GF-D8 (cell line): ENCODE data around the gene RASSF7.

Source experiments
- DNase-seq: peaks from one replicate; lab custom pipeline; 2025; lab: John Stamatoyannopoulos, UW

The RASSF7 gene

DNA sequence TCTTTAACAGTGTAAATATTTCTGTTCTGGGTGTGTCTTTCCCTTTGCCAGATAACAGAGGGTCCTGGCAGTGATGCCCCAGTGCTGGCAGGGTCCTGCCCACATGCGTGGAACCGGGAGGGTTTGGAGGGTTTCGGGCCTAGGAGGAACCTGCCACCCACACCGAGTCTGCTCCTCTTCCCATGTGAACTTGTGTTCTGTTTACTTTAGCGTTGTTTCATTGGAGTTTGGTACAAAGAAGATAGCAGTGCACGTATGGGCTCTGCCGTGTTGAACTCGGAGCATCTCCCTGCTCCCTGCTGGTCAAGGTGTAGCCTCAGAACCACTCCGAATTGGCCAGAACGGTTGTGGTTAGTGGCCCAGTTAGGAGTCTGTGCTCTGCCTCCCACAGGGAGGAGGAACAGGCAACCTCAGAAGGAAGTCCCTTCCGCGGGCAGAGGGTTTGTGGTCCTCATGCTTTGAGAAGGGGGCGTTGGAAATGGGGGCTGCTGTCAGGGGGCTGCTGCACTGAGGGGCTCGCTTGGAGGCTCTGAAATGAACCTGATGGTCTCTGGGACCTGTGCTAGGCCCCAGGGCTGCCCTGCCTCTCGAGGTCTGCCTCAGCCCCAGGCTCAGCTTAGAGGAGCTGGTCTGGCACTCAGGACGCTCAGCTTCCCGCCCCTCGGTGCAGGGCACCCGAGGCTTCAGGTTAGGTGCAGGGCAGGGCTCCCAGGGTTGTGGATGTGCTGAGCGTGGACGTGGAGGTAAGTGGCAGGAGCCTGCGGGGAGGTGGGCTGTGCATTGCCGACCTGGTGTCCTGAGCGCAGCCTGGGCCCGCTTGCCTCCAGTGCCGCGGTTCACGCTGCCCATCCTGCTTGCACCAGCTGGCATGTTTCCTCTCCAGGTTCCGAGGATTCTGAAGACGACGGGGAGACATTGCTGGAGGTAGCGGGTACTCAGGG is 25.9 kb downstream of the RASSF7 start:
- DNase-seq = no peak

DNA sequence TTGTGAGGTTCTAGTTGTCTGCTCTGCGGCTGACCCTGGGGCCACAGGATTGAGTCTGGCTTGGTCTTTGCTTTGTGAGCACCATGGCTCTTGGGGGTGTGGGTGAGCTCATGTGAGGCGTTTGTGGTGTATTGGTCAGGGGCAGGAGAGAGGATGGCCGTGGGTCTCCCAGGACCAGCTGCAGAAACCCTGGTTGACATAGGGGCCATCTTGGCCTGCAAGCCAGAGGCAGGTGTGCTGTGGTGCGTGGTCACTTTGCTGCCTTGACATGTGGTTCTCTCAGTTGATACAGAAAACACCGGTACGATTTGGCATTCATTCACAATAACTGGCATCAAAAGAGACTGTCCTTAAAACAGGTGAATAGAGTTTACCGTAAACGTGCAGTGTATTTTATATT is 26.8 kb downstream of the RASSF7 start:
- no peak for DNase-seq

DNA sequence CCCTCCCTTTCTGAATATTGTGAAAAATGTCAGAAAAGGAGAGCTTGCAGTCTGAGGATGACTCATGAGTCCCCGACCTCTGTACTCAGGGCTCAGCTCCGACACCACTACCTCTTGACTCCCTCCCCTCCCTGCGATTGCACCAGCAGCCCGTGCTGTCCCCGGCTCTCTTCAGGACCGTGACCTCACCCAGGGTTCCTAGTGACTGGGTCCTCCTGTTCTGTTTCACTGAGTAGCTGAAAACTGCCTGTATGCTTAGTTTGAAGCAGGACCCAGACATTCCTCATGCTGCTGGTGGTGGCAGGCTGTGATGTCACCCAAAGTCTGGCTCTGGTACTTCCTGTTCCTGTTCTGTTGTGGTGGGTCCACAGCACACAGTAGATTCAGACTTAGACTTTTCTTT is 27.2 kb downstream of the RASSF7 start:
- no peak for DNase-seq

GRCh38 chr11:589798-590197 is 29.0 kb downstream of the RASSF7 start:
- DNase-seq = no peak

DNA sequence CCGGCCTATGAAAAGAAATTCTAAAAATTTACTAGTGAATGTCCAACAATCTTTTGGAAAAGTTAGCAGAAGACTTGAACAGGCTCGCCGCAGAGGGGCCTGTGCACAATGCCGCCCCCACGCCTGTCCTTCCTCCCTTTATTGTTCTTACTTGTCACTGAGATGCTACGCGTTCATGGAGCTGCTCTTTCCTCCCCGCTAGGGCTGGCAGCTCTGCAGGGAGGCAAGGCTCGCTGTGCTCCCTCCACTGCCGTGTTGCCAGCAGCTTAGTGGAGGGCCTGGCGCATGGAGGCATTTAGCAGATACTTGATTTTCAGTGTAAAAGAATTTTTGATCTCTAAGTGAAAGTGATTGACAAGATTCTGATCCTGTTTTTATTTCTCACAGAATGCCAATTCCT is 30.2 kb downstream of the RASSF7 start:
- no peak for DNase-seq

DNA sequence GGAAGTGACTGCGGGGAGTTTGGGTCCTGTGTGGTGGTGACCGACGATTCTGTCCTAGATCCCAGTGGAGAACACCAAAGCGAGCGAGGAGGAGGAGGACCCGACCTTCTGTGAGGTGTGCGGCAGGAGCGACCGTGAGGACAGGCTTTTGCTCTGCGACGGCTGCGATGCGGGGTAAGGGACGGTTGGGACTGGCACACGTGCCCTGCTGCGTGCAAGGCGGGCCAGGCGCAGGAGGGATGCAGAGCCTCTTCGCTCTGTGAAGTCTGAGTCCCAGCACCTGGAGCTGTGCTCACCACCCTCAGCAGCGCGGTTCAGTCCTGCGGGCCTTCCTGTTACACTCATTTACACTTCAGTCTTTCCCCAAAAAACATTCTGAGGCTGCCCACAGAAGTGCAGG is 31.7 kb downstream of the RASSF7 start:
- DNase-seq = no peak

- DNase-seq = no peak
Measured at GRCh38 chr11:592918-593317, 32.1 kb downstream of the RASSF7 start.

DNA sequence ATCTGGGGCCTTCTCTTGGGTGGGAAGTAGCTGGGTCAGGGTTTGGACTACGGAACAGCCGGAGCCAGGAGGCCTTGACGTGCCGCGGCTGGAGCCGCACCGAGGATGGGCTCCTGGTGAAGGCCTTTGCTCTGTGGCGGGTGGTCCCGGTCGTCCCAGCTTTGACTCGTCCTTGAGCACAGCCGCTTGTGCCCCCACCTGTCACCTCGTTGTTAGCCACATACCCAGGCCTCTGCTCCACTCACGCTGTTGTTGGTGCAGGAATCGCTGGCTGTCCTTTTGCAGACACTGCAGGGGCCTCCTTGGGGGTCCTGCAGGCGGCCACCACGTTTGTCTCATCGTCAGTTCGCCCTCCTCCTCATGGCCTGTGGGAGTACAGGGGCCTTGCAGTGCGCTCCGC is 32.6 kb downstream of the RASSF7 start:
- no peak for DNase-seq

DNA sequence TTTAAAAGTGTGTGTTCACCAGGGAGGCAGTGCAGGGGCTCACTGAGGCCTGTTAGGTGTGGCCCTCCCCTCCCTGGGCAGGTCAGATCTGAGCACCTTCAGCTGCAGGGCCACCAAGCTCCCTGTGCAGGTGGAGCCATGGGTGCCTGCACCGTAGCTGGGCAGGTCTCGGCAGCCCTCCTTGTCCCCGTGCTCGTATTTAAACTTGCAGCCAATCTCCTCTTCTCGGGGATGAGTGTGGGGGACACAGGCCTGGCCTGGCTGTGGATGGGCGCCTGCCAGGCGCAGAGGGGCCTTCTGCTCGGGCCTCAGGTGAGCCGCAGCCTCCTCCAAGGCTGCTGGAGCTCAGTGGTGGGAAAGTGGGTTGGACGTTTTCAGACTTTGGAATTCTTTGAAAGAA is 34.6 kb downstream of the RASSF7 start:
- DNase-seq = no peak

DNA sequence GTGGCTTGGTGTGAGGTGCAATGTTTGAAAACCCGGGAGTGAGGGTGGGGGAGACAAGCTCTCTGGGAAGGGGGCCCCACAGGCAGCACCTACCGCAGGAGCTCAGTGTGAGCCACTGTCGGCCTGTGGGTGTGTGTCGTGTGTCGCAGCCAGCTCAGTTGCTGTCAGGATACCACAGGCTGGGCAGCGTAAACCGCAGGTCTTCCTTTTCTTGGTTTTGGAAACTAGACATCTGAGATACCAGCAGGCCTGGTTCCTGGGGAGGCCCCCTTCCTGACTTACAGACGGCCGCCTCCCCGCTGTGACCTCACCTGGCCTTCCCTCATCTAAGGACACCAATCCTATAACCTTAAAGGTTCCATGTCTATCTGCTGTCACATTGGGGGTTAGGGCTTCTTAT is 35.6 kb downstream of the RASSF7 start:
- DNase-seq = no peak

GRCh38 chr11:597166-597725 is 36.5 kb downstream of the RASSF7 start:
- DNase-seq = no peak

- no peak for DNase-seq
Measured at GRCh38 chr11:598005-598680, 37.4 kb downstream of the RASSF7 start.

DNA sequence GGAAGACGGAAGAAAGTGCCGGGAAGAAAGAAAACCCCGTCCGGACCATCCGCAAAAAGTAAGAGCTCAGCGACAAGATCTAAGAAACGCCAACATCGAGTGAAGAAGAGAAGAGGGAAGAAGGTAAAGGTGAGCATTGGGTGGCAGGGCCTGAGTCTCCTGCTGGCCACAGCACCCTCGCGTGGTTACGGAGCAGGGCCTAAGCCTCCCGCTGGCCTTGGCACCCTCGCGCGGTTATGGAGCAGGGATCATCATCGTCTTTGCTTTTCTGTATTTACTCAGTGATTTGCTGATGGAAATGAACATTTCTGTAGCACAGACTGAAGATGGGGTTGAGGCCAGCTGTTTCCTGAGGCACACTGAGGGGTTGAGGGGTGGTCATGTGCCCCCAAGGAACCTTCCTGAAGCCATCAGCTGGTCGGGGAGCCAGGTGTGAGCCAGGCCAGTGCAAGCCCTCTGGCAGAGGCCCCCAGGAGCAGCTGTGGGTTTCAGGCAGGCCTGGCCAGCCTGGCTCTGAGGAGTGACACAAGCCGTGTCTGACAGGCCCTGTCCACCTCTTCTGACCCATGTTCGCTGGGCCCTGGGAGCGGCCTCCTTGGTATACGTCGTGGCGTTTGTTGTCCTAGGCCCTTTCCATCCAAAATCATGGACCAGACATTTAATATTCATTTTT is 40.9 kb downstream of the RASSF7 start:
- no peak for DNase-seq

DNA sequence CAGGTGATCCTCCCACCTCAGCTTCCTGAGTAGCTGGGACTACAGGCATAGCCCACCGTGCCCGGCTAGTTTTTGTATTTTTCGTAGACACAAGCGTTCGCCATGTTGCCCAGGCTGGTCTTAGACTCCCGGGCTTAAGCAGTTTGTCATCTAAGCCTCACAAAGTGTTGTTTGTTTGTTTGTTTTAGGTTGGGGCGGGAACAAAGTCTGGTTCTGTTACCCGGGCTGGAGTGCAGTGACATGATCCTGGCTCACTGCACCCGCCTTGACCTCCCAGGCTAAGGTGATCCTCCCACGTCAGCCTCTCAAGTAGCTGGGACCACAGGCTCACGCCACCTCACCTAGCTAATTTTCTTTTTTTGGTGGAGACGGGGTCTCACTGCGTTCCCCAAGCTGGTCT is 42.4 kb downstream of the RASSF7 start:
- no peak for DNase-seq

GRCh38 chr11:605286-606129 is 44.7 kb downstream of the RASSF7 start:
- no peak for DNase-seq

- DNase-seq = no peak
Measured at GRCh38 chr11:606245-606644, 45.5 kb downstream of the RASSF7 start.

DNA sequence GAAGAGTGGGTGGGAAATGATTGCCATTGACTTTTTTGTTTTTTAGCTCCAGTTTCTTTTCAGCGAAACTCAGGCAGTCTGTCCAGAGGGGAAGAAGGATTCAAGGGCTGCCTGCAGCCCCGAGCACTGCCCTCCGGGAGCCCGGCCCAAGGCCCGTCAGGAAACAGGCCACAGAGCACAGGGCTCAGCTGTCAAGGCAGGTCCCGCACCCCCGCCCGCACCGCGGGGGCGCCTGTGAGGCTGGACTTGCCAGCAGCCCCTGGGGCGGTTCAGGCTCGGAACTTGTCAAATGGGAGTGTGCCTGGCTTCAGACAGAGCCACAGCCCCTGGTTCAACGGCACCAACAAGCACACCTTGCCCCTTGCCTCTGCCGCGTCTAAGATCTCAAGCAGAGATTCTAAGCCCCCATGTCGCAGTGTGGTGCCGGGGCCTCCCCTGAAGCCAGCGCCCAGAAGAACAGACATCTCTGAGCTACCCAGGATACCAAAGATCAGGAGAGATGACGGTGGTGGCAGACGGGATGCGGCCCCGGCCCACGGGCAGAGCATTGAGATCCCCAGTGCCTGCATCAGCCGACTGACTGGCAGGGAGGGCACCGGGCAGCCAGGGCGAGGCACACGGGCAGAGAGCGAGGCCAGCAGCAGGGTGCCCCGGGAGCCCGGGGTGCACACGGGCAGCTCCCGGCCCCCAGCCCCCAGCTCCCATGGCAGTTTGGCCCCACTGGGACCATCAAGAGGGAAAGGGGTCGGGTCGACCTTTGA is 46.4 kb downstream of the RASSF7 start:
- DNase-seq = no peak

DNA sequence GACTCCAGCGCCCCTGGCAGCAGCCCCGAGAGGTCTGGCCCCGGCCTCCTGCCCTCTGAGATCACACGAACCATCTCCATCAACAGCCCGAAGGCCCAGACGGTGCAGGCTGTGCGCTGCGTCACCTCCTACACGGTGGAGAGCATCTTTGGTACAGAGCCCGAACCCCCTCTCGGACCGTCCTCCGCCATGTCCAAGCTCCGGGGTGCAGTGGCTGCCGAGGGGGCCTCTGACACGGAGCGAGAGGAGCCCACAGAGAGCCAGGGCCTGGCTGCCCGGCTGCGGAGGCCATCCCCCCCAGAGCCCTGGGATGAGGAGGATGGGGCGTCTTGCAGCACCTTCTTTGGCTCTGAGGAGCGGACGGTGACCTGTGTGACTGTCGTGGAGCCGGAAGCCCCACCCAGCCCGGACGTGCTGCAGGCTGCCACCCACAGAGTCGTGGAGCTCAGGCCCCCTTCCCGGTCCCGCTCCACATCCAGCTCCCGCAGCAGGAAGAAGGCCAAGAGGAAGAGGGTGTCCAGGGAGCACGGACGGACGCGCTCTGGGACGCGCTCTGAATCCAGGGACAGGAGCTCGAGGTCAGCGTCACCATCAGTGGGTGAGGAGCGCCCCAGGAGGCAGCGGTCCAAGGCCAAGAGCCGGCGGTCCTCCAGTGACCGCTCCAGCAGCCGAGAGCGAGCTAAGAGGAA is 47.3 kb downstream of the RASSF7 start:
- no peak for DNase-seq

- DNase-seq = no peak
Measured at GRCh38 chr11:608791-609251, 48.1 kb downstream of the RASSF7 start.

- DNase-seq = no peak
Measured at GRCh38 chr11:609341-609811, 48.6 kb downstream of the RASSF7 start.
